GM21360 (cell line): ENCODE data around the gene TBX10.
"Not testable (repeated sequence)": the region's sequence is repeated elsewhere in the genome, so short reads cannot be mapped to it uniquely, and the experiment has no call there.

ENCODE experiments used
- ATAC-seq: cut with Tn5 transposase; IDR thresholded peaks from one replicate; pipeline ENCODE4 v1.9.1; 2021; ENCODE audit warnings: mild to moderate bottlenecking, moderate library complexity; ENCODE audit not compliant: unreplicated experiment

The TBX10 gene

GRCh38 chr11:67604815-67605214 lies 34.7 kb downstream of the TBX10 start:
- ATAC-seq: no peak

DNA sequence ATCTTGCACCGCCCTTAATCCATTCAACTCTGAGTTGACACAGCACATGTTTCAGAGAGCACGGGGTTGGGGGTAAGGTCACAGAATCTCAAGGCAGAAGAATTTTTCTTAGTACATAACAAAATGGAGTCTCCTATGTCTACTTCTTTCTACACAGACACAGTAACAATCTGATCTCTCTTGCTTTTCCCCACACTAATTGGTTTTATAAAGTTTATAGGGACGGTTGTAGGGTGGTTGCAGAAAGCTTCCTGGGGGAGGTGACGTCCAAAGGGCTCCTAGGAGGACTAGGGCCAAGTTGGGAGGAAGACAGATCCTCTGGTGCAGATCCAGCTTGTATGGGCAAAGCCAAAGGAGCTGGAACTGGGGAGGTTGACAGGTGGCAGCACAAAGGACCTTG lies 35.4 kb downstream of the TBX10 start:
- not testable (repeated sequence) for ATAC-seq

- ATAC-seq: no peak
These were observed 38.5 kb downstream of the TBX10 start for GRCh38 chr11:67601098-67601497.

DNA sequence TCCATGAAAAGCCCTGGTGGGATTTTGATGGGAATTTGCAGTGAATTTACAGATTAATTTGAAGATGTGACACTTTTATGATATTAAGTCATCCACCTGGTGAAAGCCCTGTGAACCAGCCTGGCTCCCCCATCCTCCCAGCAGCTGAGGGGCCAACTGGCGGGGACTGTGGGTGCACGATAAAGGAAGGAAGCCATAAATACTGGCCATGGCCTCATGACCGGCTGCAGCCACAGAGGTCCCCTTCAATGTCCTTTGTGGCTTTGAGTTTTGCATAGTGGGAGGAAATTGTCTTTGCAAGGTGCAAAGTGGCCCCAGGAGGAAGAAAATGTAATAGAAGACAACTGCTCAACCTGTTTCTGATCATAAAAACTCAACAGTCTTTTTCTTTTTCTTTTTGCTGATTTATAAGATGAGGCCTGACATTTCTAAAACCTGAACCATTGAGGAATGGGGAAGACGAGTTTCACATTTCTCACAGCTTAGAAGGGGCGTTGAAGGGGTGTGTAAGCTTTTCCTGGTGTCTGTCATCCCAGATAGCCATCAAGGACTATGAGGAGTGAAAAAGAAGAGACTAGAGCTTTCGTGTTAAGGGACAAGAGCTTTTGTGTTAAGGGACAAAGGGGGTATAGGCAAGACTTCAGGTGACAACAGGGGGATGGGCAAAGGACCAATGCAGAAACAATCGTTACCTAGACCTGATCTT lies 39.1 kb downstream of the TBX10 start:
- no peak for ATAC-seq

DNA sequence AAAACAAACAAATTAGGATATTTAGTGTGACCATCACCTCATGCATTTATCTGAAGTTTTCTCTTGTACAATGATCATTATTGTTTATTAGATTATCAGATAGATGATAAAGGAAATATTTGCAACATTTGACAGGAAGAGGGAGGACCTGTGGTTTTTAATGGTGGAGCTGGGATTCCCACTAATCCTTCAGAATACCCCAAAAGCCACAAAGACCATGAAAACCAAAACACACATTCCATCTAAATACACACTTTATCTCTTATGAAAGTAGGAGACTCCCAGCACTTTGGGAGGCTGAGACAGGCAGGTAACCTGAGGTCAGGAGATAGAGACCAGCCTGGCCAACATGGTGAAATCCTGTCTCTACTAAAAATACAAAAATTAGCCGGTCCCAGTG lies 40.4 kb downstream of the TBX10 start:
- no peak for ATAC-seq

GRCh38 chr11:67597963-67598362 lies 41.6 kb downstream of the TBX10 start:
- not testable (repeated sequence) for ATAC-seq

DNA sequence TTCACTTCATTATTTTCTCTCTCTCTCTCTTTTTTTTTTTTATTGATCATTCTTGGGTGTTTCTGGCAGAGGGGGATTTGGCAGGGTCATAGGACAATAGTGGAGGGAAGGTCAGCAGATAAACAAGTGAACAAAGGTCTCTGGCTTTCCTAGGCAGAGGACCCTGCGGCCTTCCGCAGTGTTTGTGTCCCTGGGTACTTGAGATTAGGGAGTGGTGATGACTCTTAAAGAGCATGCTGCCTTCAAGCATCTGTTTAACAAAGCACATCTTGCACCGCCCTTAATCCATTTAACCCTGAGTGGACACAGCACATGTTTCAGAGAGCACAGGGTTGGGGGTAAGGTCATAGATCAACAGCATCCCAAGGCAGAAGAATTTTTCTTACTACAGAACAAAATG lies 42.1 kb downstream of the TBX10 start:
- ATAC-seq: not testable (repeated sequence)

- ATAC-seq: no peak
These were observed 42.7 kb downstream of the TBX10 start for GRCh38 chr11:67596753-67597300.

GRCh38 chr11:67594480-67594879 lies 45.1 kb downstream of the TBX10 start:
- ATAC-seq: no peak

- no peak for ATAC-seq
These were observed 46.0 kb downstream of the TBX10 start for GRCh38 chr11:67593565-67593905.

- no peak for ATAC-seq
These were observed 46.5 kb downstream of the TBX10 start for GRCh38 chr11:67592880-67593564.

DNA sequence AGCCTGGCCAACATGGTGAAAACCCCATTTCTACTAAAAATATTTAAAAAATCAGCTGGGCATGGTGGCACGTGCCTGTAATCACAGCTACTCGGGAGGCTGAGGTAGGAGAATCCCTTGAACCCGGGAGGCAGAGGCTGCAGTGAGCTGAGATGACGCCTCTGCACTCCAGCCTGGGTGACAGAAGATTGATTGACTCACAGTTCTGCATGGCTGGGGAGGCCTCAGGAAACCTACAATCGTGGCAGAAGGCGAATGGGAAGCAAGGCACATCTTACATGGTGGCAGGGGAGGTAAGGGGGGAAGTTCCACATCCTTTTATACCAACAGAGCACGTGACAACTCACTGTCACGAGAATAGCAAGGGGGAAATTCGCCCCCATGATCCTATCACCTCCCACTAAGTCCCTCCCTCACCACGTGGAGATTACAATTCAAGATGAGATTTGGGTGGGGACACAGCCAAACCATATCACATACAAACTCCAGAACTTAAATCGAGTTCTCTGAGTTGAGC lies 50.6 kb downstream of the TBX10 start:
- ATAC-seq: not testable (repeated sequence)

DNA sequence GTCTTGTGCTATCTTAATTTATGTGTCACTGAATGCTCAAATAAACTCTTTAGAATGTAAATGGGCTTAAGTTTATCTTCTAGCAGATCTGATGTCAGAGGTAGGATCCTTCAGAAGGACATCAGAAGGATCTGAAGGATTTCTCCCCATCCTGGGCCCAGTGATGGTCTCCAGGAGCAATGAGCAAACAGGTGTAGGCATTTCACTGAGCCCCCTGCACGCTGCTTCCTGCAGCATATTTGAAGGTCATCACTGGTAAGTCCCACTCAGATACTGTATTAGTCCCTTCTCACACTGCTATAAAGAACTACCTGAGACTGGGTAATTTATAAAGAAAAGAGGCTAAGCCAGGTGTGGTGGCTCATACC lies 51.4 kb downstream of the TBX10 start:
- no peak for ATAC-seq

DNA sequence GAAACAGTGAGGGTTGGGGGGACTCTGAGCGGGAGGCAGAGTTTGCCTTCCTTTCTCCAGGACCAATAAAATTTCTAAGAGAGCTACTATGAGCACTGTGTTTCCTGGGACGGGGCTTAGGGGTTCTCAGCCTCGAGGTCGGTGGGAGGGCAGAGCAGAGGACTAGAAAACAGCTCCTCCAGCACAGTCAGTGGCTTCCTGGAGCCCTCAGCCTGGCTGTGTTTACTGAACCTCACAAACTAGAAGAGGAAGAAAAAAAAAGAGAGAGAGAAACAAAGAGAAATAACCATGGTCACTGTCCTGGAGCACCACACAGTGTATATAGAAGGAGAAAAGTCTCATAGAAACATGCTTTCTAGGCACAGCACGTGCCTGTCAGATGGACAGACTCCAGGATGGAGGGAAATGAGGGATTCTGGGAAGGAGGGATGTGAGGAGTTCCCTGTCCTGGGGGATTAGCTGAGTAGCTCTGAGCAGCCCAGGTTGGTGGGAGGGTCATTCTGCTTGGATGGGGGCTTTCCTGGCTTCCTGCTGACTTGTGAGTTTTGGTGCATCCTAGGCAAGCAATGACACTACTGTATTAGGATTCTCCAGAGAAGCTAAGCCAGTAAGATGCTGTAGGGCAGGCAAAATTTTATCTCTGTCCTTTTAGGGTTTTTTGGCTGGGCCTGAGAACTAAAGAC lies 52.9 kb downstream of the TBX10 start:
- no peak for ATAC-seq

DNA sequence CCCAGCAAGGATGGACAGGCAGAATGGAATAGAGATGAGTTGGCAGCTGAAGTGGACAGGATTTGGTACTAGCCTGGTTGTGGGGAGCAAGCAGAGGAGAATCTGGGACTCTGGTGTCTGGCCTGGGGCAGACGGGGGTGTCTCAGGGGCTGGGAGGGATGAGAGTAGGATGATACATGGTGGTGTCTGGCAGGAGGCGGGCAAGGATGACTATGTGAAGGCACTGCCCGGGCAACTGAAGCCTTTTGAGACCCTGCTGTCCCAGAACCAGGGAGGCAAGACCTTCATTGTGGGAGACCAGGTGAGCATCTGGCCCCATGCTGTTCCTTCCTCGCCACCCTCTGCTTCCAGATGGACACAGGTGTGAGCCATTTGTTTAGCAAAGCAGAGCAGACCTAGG lies 53.7 kb downstream of the TBX10 start:
- no peak for ATAC-seq

DNA sequence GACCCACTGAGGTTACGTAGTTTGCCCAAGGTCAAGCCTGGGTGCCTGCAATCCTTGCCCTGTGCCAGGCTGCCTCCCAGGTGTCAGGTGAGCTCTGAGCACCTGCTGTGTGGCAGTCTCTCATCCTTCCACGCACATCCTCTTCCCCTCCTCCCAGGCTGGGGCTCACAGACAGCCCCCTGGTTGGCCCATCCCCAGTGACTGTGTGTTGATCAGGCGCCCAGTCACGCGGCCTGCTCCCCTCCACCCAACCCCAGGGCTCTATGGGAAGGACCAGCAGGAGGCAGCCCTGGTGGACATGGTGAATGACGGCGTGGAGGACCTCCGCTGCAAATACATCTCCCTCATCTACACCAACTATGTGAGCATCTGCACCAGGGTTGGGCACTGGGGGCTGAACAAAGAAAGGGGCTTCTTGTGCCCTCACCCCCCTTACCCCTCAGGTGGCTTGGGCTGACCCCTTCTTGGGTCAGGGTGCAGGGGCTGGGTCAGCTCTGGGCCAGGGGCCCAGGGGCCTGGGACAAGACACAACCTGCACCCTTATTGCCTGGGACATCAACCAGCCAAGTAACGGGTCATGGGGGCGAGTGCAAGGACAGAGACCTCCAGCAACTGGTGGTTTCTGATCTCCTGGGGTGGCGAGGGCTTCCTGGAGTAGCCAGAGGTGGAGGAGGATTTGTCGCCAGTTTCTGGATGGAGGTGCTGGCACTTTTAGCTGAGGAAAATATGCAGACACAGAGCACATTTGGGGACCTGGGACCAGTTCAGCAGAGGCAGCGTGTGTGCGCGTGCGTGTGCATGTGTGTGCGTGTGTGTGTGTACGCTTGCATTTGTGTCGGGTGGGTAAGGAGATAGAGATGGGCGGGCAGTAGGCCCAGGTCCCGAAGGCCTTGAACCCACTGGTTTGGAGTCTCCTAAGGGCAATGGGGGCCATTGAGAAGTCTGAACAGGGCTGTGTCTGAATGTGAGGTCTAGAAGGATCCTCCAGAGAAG lies 54.4 kb downstream of the TBX10 start:
- no peak for ATAC-seq

GRCh38 chr11:67584205-67584880 lies 55.2 kb downstream of the TBX10 start:
- ATAC-seq: no peak

DNA sequence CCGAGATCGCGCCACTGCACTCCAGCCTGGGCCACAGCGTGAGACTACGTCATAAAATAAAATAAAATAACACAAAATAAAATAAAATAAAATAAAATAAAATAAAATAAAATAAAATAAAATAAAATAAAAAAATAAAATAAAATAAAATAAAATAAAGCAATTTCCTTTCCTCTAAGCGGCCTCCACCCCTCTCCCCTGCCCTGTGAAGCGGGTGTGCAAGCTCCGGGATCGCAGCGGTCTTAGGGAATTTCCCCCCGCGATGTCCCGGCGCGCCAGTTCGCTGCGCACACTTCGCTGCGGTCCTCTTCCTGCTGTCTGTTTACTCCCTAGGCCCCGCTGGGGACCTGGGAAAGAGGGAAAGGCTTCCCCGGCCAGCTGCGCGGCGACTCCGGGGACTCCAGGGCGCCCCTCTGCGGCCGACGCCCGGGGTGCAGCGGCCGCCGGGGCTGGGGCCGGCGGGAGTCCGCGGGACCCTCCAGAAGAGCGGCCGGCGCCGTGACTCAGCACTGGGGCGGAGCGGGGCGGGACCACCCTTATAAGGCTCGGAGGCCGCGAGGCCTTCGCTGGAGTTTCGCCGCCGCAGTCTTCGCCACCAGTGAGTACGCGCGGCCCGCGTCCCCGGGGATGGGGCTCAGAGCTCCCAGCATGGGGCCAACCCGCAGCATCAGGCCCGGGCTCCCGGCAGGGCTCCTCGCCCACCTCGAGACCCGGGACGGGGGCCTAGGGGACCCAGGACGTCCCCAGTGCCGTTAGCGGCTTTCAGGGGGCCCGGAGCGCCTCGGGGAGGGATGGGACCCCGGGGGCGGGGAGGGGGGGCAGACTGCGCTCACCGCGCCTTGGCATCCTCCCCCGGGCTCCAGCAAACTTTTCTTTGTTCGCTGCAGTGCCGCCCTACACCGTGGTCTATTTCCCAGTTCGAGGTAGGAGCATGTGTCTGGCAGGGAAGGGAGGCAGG lies 56.0 kb downstream of the TBX10 start, which contains the start of gene GSTP1:
GSTP1 (plus strand) TSS at position 566 of the 958 bp plus-strand sequence; CDS start at position 598, 32 bp downstream.
- peak; percentile 51 for ATAC-seq

DNA sequence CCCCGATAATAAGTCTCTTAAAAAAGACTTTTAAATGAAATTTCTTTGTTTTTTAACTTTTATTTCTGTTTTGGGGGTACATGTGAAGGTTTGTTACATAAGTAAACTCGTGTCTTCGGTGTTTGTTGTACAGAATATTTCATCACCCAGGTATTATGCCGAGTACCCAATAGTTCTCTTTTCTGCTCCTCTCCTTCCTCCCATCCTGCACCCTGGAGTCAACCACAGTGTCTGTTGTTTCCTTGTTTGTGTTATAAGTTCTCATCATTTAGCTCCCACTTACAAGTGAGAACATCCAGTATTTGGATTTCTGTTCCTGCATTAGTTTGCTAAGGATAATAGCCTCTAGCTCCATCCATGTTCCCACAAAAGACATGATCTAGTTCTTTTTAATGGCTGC lies 57.6 kb downstream of the TBX10 start:
- ATAC-seq: no peak
